Gastrocnemius medialis (tissue), 4 donors: ENCODE measurements around the gene GPHA2. TPM values are rescaled to one million over a fixed set of nuclear protein-coding genes. Genes with fewer than 3 reads are reported as not detected.

Experiments
- ATAC-seq, 2 donors: fragments of 150-250 bp; one replicate each; pipeline ENCODE4 v1.9.1; 2016
- DNase-seq, 2 donors: peaks; one replicate each; pipeline ENCODE4 v3.0.0-alpha.2; 2019
- H3K27ac ChIP-seq, 4 donors: fragments of 200-600 bp; sonication (generic); 1 replicate in 1 of 4; 2 replicates in 3 of 4; pipeline ENCODE4 v1.5.1; 2016 to 2018; ENCODE audit warnings: mild to moderate bottlenecking in 2 of 4, moderate library complexity in 1 of 4
- H3K27me3 ChIP-seq, 3 donors: fragments of 200-600 bp; sonication (generic) in 2 of 3; 1 replicate in 1 of 3; 2 replicates in 2 of 3; pipeline versions ENCODE4 v1.5.1 to v1.6.0; 2016 to 2019; ENCODE audit warnings: mild to moderate bottlenecking in 1 of 3, moderate library complexity in 1 of 3
- H3K36me3 ChIP-seq, 2 donors: fragments of 200-600 bp; sonication (generic) in 1 of 2; one replicate each; pipeline ENCODE4 v1.5.1; 2017 to 2018
- H3K4me1 ChIP-seq, 2 donors: fragments of 200-600 bp; sonication (generic) in 1 of 2; one replicate each; pipeline ENCODE4 v1.5.1; 2016 to 2017; ENCODE audit warnings: mild to moderate bottlenecking in 2 of 2
- H3K4me3 ChIP-seq, 4 donors: fragments of 200-600 bp; sonication (generic) in 3 of 4; 1 replicate in 1 of 4; 2 replicates in 3 of 4; pipeline ENCODE4 v1.5.1; 2016 to 2019; ENCODE audit warnings: mild to moderate bottlenecking in 2 of 4
- H3K9me3 ChIP-seq, 3 donors: fragments of 200-600 bp; sonication (generic) in 2 of 3; 1 replicate in 1 of 3; 2 replicates in 2 of 3; pipeline ENCODE4 v1.5.1; 2016 to 2019
- POLR2A ChIP-seq, 2 donors: fragments of 450-650 bp; IDR thresholded peaks; one replicate each; pipeline ENCODE4 v1.6.1; 2017; ENCODE audit warnings: antibody characterized with exemption in 2 of 2, mild to moderate bottlenecking in 2 of 2, moderate library complexity in 2 of 2
- in situ Hi-C, 4 donors: fragments of 200-750 bp; cut with MboI; loops; one replicate each; pipeline versions ENCODE4 v1.15.0 to v1.8.0; 2017; ENCODE audit warnings: low sequenced_read_pairs in 4 of 4
- intact Hi-C: fragments of 100-400 bp; cut with DNase I; formaldehyde crosslinking; loops from one replicate; pipeline ENCODE4 v1.15.1; 2023; ENCODE audit warnings: low total_unique reads
- microRNA counts, 2 donors: library from miRNA; unstranded; fragments of <30 nt; microRNA quantifications; one replicate each; lab custom pipeline; 2016
- microRNA-seq, 2 donors: library from miRNA; unstranded; fragments of <30 nt; microRNA quantifications; one replicate each; pipeline ENCODE4, GENCODE V29; 2016; ENCODE audit warnings: borderline replicate concordance in 2 of 2
- total RNA-seq, 4 donors: library from RNA; depleted of rRNA; stranded (reverse); fragments of >200 nt; gene quantifications; one replicate each; pipeline versions ENCODE4 v1.1.0 to v1.2.3, GENCODE V29; 2016
- TF ChIP-seq, protein P1 (sequence below), 5 experiments: fragments of 450-650 bp in 3 of 5; fragments of 200-600 bp in 2 of 5; sonication (generic) in 2 of 5; IDR thresholded peaks in 4 of 5; conservative IDR thresholded peaks in 1 of 5; 1 replicate in 4 of 5; 2 replicates in 1 of 5; pipeline ENCODE4 v1.5.1; 2016 to 2019; ENCODE audit warnings: antibody characterized with exemption in 5 of 5, mild to moderate bottlenecking in 3 of 5, moderate library complexity in 3 of 5

Gene GPHA2
- total RNA-seq, 4 donors from 2014 or later = not detected

DNA sequence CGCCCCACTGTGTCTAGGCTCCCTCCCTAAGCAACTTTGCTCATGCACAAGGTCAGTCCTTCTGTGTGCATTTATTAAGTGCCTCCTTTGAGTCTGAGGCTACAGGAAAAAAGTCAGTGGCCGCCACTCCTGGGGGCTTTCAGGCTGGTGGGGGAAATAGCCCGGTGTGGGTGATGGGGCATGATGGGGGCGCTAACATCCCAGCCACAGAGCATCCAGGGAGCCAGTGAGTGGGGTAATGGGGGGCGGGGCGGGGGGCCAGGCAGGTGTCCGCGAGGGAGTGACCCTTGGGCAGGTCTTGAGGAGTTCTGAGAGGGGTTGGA is 47.3 kb downstream of the GPHA2 start:
- H3K27ac ChIP-seq = no peak overlapping the region
- H3K27me3 ChIP-seq = no peaks in the 10 kb centered on the region
- TF ChIP-seq, protein P1, sequence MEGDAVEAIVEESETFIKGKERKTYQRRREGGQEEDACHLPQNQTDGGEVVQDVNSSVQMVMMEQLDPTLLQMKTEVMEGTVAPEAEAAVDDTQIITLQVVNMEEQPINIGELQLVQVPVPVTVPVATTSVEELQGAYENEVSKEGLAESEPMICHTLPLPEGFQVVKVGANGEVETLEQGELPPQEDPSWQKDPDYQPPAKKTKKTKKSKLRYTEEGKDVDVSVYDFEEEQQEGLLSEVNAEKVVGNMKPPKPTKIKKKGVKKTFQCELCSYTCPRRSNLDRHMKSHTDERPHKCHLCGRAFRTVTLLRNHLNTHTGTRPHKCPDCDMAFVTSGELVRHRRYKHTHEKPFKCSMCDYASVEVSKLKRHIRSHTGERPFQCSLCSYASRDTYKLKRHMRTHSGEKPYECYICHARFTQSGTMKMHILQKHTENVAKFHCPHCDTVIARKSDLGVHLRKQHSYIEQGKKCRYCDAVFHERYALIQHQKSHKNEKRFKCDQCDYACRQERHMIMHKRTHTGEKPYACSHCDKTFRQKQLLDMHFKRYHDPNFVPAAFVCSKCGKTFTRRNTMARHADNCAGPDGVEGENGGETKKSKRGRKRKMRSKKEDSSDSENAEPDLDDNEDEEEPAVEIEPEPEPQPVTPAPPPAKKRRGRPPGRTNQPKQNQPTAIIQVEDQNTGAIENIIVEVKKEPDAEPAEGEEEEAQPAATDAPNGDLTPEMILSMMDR (IDR thresholded peaks at IDR 0.05 in 4 of 5, conservative IDR thresholded peaks at IDR 0.05 in 1 of 5) = no peak
- no peak for TF ChIP-seq POLR2A (IDR thresholded peaks at IDR 0.05)
- in situ Hi-C loops = loop anchor here in 1 of 4 donors (5.0 kb wide), 1 partner anchor 41 kb away; no protein-coding TSS in a partner anchor
- intact Hi-C loops = loop anchor here (1.0 kb wide), 1 partner anchor 41 kb away; no protein-coding TSS in a partner anchor
- ATAC-seq = no peak
- H3K9me3 ChIP-seq = no peaks in the 10 kb centered on the region
- H3K36me3 ChIP-seq = no peaks in the 10 kb centered on the region
- DNase-seq = no peak
- H3K4me1 ChIP-seq = peaks cover 8 to 9% of the 10 kb centered on the region in 2 donors
- peak overlapping the region in 3 of 4 donors; percentile 16 to 58 (median 42) for H3K4me3 ChIP-seq

DNA sequence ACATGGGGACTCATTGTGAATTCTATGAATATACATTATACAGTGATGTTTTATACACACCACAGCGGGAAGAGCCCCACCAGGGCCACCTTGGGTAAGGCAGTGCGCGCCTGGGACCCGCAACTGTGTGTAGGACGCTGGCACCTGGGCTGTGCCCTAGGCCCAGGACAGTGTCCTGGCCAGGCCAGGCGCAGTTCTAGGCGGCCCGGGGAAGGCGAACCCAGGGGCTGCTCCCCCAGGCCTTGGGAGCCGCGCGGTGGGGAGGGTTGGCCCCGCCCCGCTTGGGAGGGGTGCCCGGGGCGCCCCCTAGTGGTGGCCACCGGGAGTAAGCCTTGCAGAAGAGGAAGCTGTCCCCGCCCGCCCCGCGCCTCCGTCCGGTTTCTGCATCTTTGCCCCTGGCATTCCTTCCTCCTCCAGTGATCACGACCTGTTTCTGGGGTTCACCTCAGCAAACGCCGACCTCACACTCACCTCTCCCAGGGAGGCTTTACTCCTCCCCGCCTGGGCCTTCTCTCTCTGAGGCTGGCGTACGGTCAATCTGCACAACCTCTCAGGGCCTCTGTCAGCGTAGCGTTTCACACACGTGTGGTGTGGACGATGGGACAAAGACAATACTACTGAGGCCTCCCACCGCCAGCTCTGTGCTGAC is 47.8 kb downstream of the GPHA2 start:
- H3K4me1 ChIP-seq = peaks cover 8 to 9% of the 10 kb centered on the region in 2 donors
- DNase-seq (peak; percentile 59 to 72), ATAC-seq (peak; percentile 86 to 94)
- peak overlapping the region; percentile 41 to 72 (median 60) for H3K27ac ChIP-seq
- H3K4me3 ChIP-seq = peak overlapping the region; percentile 16 to 58 (median 34)
- H3K27me3 ChIP-seq = no peaks in the 10 kb centered on the region
- intact Hi-C loops (loop anchor here (1.0 kb wide), 1 partner anchor 41 kb away; no protein-coding TSS in a partner anchor), in situ Hi-C loops (loop anchor here in 1 of 4 donors (5.0 kb wide), 1 partner anchor 41 kb away; no protein-coding TSS in a partner anchor)
- TF ChIP-seq, protein P1 (IDR thresholded peaks at IDR 0.05 in 4 of 5, conservative IDR thresholded peaks at IDR 0.05 in 1 of 5) = peak; percentile 88 to 99 (median 97)
- no peak for TF ChIP-seq POLR2A (IDR thresholded peaks at IDR 0.05)
- H3K36me3 ChIP-seq = no peaks in the 10 kb centered on the region
- H3K9me3 ChIP-seq = no peaks in the 10 kb centered on the region

DNA sequence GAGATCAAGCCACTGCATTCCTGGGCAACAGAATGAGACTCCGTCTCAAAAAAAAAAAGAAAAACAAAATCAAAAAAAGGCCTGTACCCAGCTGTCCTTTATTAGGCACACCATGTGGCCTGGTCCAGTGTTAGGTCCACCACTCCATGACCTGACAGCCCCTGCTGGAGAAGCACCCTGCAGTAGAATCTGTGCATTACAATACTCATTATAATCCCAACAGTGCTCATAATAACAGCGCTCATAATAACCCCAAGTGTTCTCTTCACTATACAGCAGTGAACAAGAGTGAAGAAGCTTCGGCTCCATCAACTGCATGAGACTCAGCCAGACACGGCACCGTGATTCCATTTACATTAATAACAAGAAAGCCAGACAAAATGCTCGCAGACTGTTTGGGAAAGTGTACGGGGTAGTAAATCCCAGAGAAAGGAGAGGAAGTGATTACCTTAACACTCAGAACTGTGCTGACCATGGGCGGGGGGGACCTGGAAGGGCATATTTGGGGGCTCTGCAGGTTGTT is 48.4 kb downstream of the GPHA2 start:
- Histone ChIP-seq H3K9me3 (no peaks in the 10 kb centered on the region), H3K4me1 (peaks cover 8 to 9% of the 10 kb centered on the region in 2 donors), H3K36me3 (no peaks in the 10 kb centered on the region), H3K27ac (peak overlapping the region; percentile 41 to 72 (median 60)), H3K4me3 (peak overlapping the region in 1 of 4 donors; percentile 42), H3K27me3 (no peaks in the 10 kb centered on the region)
- TF ChIP-seq, protein P1 (IDR thresholded peaks at IDR 0.05 in 4 of 5, conservative IDR thresholded peaks at IDR 0.05 in 1 of 5) = no peak
- no peak for TF ChIP-seq POLR2A (IDR thresholded peaks at IDR 0.05)
- ATAC-seq (peak in 1 of 2 donors; percentile 17), DNase-seq (no peak)
- intact Hi-C loops = no loop called here
- in situ Hi-C loops = loop anchor here in 1 of 4 donors (5.0 kb wide), 1 partner anchor 40 kb away; no protein-coding TSS in a partner anchor

DNA sequence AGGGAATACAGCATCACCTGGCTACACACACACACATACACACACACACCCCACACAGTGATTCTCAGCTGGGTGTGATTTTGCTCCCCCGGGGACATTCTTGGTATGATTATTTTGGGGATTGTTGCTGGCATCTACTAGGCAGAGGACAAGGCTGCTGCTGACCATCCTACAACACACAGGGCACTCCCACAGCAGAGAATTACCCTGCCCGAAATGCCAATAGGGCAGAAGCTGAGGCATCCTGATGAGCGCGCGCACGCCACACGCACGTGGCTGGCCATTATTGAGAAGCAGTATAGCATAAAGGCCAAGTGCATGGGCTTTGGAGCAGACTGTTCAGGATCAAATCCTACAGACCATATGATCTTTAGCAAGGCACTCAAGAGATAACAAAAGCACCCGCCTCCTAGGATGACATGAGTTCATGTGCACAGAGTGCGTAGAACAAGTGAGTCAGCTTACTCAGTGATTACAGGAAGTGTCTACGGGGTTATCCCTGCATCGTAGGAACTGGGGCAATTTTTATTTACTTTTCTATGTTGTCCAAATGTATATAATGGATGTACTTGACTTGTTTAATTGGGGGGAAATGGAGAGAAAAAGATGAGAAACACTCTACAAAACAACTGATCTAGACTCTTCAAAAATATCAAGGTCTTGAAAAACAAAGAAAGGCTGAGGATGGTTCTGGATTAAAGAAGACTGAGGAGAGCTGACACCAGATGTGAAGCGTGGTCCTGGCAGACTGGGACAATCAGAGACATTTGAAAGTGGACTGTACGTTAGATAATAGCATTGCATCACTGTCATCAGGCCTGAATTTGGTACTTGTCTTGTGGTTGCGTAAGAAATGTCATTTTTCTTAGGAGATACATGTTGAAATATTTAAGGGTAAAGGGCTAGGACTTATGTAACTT is 50.1 kb downstream of the GPHA2 start:
- TF ChIP-seq, protein P1 (IDR thresholded peaks at IDR 0.05 in 4 of 5, conservative IDR thresholded peaks at IDR 0.05 in 1 of 5) = no peak
- no peak for TF ChIP-seq POLR2A (IDR thresholded peaks at IDR 0.05)
- Histone ChIP-seq H3K27me3 (no peaks in the 10 kb centered on the region), H3K27ac (no peak overlapping the region), H3K4me1 (peaks cover 15 to 16% of the 10 kb centered on the region in 2 donors), H3K9me3 (no peaks in the 10 kb centered on the region), H3K36me3 (no peaks in the 10 kb centered on the region), H3K4me3 (no peak overlapping the region)
- intact Hi-C loops = no loop called here
- in situ Hi-C loops = loop anchor here in 1 of 4 donors (5.0 kb wide), 1 partner anchor 38 kb away; no protein-coding TSS in a partner anchor
- ATAC-seq = no peak
- no peak for DNase-seq

MicroRNA genes within 50 kb of the gene (microRNA counts, 767-probe panel; counts per million panel counts)
- microRNA hsa-miR-192-5p (lab: Ali Mortazavi, UCI) = 356 to 448 counts per million in 2 donors

Small RNA genes lying within 50 kb of the gene (microRNA-seq; reads per million reads assigned to microRNA genes)
- 0 reads per million in 2 donors for gene MIR6749
- 0.85 to 1.2 reads per million in 2 donors for gene MIR6750

Other genes starting within 250 kb of the GPHA2 start
- gene NRXN2, start 212.7 kb downstream of the GPHA2 start, total RNA-seq = 1 to 10 TPM in 2 of 4 donors, under 1 TPM in 2; 0.15 to 6.2 (median 1.8) TPM
- gene RASGRP2, start 191.8 kb downstream of the GPHA2 start, total RNA-seq = 10 to 100 TPM in 1 of 4 donors, 1 to 10 TPM in 3; 2.9 to 10.9 (median 7.1) TPM
- 1,000 to 10,000 TPM in 3 of 4 donors, 100 to 1,000 TPM in 1; 881 to 2,858 (median 1,836) TPM for gene PYGM, start 175.9 kb downstream of the GPHA2 start, total RNA-seq
- 100 to 1,000 TPM; 171 to 249 (median 193) TPM for gene SF1, start 157.4 kb downstream of the GPHA2 start, total RNA-seq
- 10 to 100 TPM in 1 of 4 donors, 1 to 10 TPM in 3; 4.3 to 14.8 (median 6.2) TPM for gene MAP4K2, start 132.7 kb downstream of the GPHA2 start, total RNA-seq
- 10 to 100 TPM in 2 of 4 donors, 1 to 10 TPM in 2; 7.4 to 12.2 (median 9.8) TPM for gene MEN1, start 125.3 kb downstream of the GPHA2 start, total RNA-seq
- under 1 TPM in 2 of 4 donors, not detected in 2; 0.15 to 0.19 TPM for gene CDC42BPG, start 91.2 kb downstream of the GPHA2 start, total RNA-seq
- 10 to 100 TPM; 24.8 to 46.2 (median 31.3) TPM for gene EHD1, start 57.3 kb downstream of the GPHA2 start, total RNA-seq
- gene ATG2A, start 18.7 kb downstream of the GPHA2 start, total RNA-seq = 10 to 100 TPM; 10.7 to 97.5 (median 37.9) TPM
- 10 to 100 TPM; 17.2 to 34.2 (median 24.3) TPM for gene PPP2R5B, start 11.2 kb downstream of the GPHA2 start, total RNA-seq
- gene MAJIN, start 36.2 kb upstream of the GPHA2 start, total RNA-seq = not detected
- gene BATF2, start 61.1 kb upstream of the GPHA2 start, total RNA-seq = 1 to 10 TPM in 3 of 4 donors, under 1 TPM in 1; 0.97 to 3.3 (median 2.3) TPM
- 100 to 1,000 TPM; 150 to 268 (median 170) TPM for gene ARL2, start 78.3 kb upstream of the GPHA2 start, total RNA-seq
- 10 to 100 TPM; 16.9 to 33.3 (median 25.9) TPM for gene SNX15, start 91.5 kb upstream of the GPHA2 start, total RNA-seq
- gene SAC3D1, start 105.3 kb upstream of the GPHA2 start, total RNA-seq = 10 to 100 TPM in 3 of 4 donors, 1 to 10 TPM in 1; 9.0 to 27.2 (median 14.4) TPM
- gene NAALADL1, start 122.7 kb upstream of the GPHA2 start, total RNA-seq = 1 to 10 TPM in 3 of 4 donors, under 1 TPM in 1; 0.22 to 4.0 (median 2.6) TPM
- 1 to 10 TPM in 1 of 4 donors, under 1 TPM in 2, not detected in 1; 0.36 to 1.3 (median 1.00) TPM for gene CDCA5, start 148.1 kb upstream of the GPHA2 start, total RNA-seq
- 10 to 100 TPM; 35.7 to 42.0 (median 40.6) TPM for gene ZFPL1, start 148.3 kb upstream of the GPHA2 start, total RNA-seq
- gene VPS51, start 160.3 kb upstream of the GPHA2 start, total RNA-seq = 100 to 1,000 TPM; 206 to 515 (median 266) TPM
- 10 to 100 TPM in 2 of 4 donors, 1 to 10 TPM in 2; 7.3 to 18.4 (median 11.0) TPM for gene TM7SF2, start 176.0 kb upstream of the GPHA2 start, total RNA-seq
- 10 to 100 TPM; 10.3 to 30.7 (median 24.1) TPM for gene ZNHIT2, start 181.8 kb upstream of the GPHA2 start, total RNA-seq
- gene FAU, start 186.2 kb upstream of the GPHA2 start, total RNA-seq = 100 to 1,000 TPM; 353 to 521 (median 436) TPM
- 10 to 100 TPM; 54.9 to 76.5 (median 63.6) TPM for gene MRPL49, start 186.4 kb upstream of the GPHA2 start, total RNA-seq
- 10 to 100 TPM; 24.6 to 77.5 (median 37.3) TPM for gene SYVN1, start 198.6 kb upstream of the GPHA2 start, total RNA-seq
- not detected for gene SPDYC, start 234.3 kb upstream of the GPHA2 start, total RNA-seq
- gene CAPN1, start 246.0 kb upstream of the GPHA2 start, total RNA-seq = 100 to 1,000 TPM in 2 of 4 donors, 10 to 100 TPM in 2; 52.7 to 153 (median 106) TPM